T-helper 2 cell (primary cell): ENCODE data around the gene GEN1.

Source experiments
- DNase-seq, 5 experiments: peaks; one replicate each; pipeline versions ENCODE4 v3.0.0 to v3.0.0-alpha.2; 2012 to 2022
- total RNA-seq, 2 donors: gene quantifications; one replicate each; lab custom pipeline; 2026; lab: John Stamatoyannopoulos, UW

Gene GEN1
- 13.7 to 14.3 reads per million in 2 donors for total RNA-seq

DNA sequence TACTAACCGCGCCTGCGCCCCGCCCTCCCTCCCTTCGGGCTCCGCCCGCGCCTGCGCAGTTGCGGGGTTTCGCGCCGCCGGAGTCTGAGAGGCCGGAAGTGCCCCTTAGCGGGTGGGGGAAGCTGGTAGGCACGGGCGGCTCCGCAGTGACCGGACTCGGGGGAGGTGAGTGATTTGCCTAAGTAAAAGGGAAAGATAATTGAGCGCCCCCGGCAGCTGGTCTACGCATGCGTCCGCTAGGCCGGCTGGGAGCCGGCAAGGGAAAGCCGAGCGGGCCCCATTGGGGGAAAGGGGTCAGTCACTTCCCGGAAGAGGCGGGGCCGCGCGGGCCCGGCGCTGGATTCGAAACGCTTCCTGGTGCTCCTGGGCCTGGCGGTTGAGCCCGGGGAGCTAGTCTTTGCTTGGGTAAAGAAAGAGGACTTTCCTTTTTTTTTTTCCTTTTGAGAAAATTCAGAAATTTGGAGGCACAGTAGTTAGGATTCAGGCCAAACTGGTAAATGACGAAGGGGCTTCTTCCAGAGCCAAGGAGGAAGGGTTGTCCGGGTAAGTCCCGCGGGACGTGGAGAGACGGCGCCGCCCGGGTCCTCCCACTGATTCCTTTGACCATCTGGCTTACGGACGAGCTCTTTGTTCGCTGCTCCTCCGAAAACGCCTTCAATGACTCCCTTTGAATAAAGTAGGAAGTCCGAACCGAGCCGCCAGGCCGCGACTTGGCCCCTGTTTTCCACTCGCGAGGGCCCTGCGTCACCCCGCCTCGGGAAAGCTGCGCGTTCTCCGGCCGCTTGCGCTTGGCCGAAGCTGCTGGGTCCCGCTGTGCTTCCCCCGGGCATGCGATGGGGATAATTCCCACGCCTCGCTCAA is at the start of gene GEN1, which contains the start of gene SMC6:
Gene GEN1, plus strand, starts transcription at position 336 of the 861 bp plus-strand sequence. CDS start 5,806 bp downstream, outside the sequence.
Gene SMC6, minus strand, starts transcription at position 8 of the 861 bp plus-strand sequence. CDS start 7,864 bp downstream, outside the sequence.
- DNase-seq = peak; percentile 85 to 91 (median 86)

DNA sequence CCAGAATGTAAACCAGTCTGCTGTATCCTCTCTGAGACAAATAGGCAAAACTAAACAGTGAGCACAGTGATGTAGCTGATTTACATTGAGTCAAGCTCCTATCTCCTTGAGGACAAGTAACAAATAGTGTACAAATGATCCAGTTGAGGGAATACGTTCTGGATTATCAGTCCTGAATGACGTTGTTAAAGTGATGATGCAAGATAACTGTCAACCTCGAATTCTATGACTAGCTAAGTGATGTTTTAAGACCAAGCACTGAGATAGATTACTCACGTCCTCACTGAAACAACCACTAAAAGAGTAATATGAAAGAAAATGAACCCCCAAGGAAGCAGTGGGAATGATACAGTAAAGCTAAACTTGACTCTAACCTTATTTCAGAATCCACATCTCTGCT is 47.1 kb upstream of the GEN1 start:
- DNase-seq = no peak

DNA sequence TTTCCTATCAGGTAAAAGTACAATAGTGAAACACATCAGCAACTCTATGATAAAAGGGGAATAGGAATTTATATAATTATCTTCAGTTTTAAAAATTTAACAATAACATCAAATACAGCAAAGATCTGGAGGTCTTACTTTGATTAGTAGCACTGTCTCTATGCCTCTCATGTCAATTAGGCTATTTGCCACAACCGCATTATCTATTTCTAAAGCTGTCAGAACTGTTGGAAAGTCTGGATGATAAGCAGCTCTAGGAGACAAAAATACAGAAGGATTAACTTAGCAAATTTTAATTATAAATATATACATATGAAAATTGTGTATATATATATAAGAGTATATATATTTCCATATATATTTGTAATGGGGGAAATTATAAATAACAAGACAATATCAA is 45.4 kb upstream of the GEN1 start:
- DNase-seq = no peak

- no peak for DNase-seq
These were observed 44.0 kb upstream of the GEN1 start for GRCh38 chr2:17709897-17710296.

DNA sequence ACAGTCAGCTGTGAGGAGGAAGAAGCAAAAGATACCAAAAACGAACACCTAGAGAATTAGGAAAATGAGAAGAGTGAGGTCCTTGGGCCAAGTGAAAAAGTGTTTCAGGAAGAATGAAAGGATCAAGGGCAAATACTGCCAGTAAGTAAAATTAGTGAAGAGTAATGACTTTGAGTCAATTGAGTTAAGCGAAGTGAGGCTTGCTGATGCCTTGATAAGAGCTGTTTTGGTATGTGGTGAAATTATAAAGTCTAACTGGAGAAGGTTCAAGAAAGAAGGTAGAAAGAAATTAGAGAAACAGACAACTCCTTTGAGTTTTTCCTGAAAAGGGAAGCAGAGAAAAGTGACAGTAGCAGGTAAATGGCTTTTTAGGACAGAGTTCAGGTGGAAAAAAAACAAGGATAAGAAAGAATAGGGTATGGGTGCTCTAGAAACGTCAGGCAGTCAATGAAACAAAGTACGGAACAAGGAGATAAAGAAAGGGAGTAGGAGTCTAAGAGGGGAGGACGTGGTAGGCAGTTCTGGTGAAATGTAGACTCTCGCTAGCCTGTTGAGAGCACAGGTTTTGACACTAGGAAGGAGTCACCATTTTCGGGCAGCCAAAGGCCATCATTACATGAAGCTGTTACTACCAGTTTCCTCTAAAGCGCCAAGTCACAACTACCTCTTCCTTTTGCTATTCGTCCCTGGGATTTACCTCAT is 43.2 kb upstream of the GEN1 start:
- DNase-seq = no peak

DNA sequence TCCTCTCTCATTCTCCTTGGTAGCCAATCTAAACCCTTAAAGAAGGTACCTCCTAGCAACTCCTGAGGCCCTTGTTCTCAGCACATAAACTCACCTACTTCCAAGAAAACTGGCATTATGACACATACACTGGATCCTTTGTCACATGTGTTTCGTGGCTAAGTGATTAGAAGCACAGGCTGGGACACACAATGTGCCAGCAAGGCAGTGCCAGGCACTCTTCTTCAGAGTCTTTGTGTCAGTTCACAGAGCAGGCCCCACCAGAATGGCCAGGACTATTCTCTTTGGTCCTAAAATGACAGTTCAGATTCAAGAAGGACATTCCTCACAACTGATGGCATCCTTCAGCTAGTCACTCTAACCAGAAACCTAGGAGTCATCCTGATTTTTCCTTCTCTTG is 40.6 kb upstream of the GEN1 start:
- DNase-seq = no peak

DNA sequence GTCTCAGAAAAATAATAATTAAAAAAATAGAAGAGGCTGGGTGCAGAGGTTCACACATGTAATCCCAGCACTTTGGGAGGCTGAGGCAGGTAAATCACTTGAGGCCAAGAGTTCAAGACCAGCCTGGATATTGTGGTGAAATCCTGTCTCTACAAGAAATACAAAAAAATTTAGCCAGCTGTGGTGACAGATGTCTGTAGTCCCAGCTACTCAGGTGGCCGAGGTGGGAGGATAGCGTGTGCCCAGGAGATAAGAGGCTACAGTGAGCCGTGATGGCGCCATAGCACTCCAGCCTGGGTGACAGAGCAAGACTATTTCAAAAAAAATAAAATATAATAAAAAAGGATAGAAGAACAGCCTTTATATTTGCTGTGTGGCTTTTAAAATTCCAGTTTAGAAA is 36.3 kb upstream of the GEN1 start:
- no peak for DNase-seq

GRCh38 chr2:17718689-17719088 is 35.2 kb upstream of the GEN1 start:
- no peak for DNase-seq

GRCh38 chr2:17719562-17720371 is 34.2 kb upstream of the GEN1 start:
- peak in 1 of 5 experiments; percentile 28 for DNase-seq

DNA sequence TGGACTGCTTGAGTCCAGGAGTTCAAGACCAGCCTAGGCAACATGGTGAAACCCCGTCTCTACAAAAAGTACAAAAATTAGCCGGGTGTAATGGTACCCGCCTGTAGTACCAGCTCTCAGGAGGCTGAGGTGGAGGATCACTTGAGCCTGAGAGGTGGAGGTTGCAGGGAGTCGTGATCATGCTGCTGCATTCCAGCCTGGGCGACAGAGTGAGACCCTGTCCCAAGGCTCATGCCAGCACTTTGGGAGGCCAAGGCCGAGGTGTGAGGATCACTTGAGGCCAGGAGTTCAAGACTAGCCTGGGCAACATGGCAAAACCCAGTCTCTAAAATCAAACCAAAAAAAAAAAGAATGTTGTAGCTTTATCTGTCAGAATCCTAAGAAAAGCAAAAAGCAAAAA is 25.7 kb upstream of the GEN1 start:
- no peak for DNase-seq

DNA sequence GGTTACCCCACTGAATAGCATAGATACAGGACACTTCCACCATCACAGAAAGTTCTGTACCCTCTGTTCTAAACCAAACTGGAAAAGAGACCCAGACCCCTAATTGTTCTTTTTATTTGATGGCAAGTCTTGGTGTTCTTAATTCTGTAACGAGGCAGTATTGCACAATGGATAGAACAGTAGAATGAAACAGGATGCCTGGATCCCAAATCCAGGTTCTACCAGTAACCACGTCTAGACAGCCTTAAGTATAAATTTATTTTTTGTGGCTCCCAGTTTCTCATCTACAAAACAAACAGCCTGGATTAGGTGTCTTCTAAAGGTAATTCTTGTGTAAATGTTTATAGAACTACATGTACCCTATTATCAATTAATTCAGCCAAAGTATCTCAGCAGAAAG is 24.1 kb upstream of the GEN1 start:
- no peak for DNase-seq

GRCh38 chr2:17733599-17733998 is 20.3 kb upstream of the GEN1 start:
- no peak for DNase-seq

GRCh38 chr2:17735864-17736263 is 18.1 kb upstream of the GEN1 start:
- DNase-seq = no peak

GRCh38 chr2:17736989-17737388 is 16.9 kb upstream of the GEN1 start:
- no peak for DNase-seq

GRCh38 chr2:17740203-17740602 is 13.7 kb upstream of the GEN1 start:
- DNase-seq = no peak

GRCh38 chr2:17747684-17748452 is 6.1 kb upstream of the GEN1 start:
- DNase-seq = no peak

GRCh38 chr2:17748745-17749144 is 5.2 kb upstream of the GEN1 start:
- no peak for DNase-seq

- DNase-seq = peak in 1 of 5 experiments; percentile 71
These were observed 4.0 kb upstream of the GEN1 start for GRCh38 chr2:17749753-17750438.

- DNase-seq = no peak
These were observed 1.7 kb upstream of the GEN1 start for GRCh38 chr2:17752246-17752645.

DNA sequence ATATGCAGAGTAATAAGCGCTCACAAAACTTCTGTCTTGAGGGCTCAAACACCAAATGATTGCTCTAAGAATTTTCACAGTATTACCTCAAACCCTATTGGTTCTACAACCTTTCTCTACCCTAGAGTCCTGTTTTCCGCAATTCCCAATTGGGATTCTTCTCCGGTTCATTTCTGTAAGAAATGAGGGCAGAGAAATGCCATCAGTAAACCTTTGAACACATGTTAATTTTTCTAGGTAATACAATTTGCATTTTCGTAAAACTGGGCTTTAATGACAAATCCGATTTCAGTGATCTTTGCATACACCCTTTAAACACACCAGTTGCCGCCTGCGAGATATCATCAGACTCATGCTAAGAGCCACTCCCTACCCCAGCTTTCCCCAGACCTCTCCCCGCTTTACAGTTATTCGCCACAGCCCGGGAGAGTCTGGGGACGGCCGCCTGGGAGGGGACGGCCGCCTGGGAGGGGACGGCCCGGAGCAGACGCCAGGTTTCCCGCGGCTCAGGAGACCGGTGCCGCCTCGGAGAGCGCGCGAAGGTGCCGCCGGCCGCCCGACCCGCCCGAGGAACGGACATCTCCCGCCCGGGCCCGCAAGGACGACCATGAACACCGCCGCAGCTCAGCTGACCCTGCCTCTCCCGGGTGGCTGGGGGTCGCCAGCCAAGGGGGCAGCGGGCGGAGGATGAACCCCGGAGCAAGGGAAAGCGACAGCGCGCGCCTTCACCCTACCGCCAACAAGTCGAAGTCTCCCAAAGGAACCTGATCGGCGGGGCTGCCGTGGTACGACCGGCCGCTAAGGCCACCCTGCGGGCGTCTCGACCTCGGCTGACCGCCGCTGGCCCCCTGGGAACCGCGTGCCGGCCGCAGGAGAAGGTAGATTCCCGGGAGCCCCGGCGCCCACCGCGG is 791 bp upstream of the GEN1 start:
- peak in 2 of 5 experiments; percentile 33 to 68 for DNase-seq
